ENCODE measurements around the gene ARHGAP12.

The ARHGAP12 gene

GRCh38 chr10:31935678-31936077 lies 7.0 kb upstream of the ARHGAP12 start:
- H3K79me2 ChIP-seq (ENCODE audit: control insufficient read depth, insufficient read depth, low read length, unreplicated experiment): no peaks in the 10 kb centered on the region
- no peak overlapping the region for H3K4me3 ChIP-seq (ENCODE audit: low read depth, low read length)
- no peak overlapping the region for H2AFZ ChIP-seq (ENCODE audit: low read length, unreplicated experiment)
- H3K4me1 ChIP-seq (ENCODE audit: control insufficient read depth, insufficient read depth, low read length, unreplicated experiment): peaks cover 25% of the 10 kb centered on the region
- H3K27ac ChIP-seq (ENCODE audit: low read depth, low read length): no peak overlapping the region
- no peaks in the 10 kb centered on the region for H3K36me3 ChIP-seq (ENCODE audit: insufficient read depth, low read length)
- no peaks in the 10 kb centered on the region for H3K27me3 ChIP-seq (ENCODE audit: insufficient read depth, low read length)

GRCh38 chr10:31932838-31933237 lies 4.2 kb upstream of the ARHGAP12 start:
- Histone ChIP-seq H2AFZ (ENCODE audit: low read length, unreplicated experiment) (no peak overlapping the region), H3K27me3 (ENCODE audit: insufficient read depth, low read length) (no peaks in the 10 kb centered on the region), H3K36me3 (ENCODE audit: insufficient read depth, low read length) (no peaks in the 10 kb centered on the region), H3K79me2 (ENCODE audit: control insufficient read depth, insufficient read depth, low read length, unreplicated experiment) (peaks cover 15% of the 10 kb centered on the region), H3K4me1 (ENCODE audit: control insufficient read depth, insufficient read depth, low read length, unreplicated experiment) (peaks cover 16% of the 10 kb centered on the region), H3K27ac (ENCODE audit: low read depth, low read length) (no peak overlapping the region), H3K4me3 (ENCODE audit: low read depth, low read length) (no peak overlapping the region)

- Histone ChIP-seq H3K4me1 (ENCODE audit: control insufficient read depth, insufficient read depth, low read length, unreplicated experiment) (peaks cover 12% of the 10 kb centered on the region), H3K27me3 (ENCODE audit: insufficient read depth, low read length) (no peaks in the 10 kb centered on the region), H3K79me2 (ENCODE audit: control insufficient read depth, insufficient read depth, low read length, unreplicated experiment) (peaks cover 35% of the 10 kb centered on the region), H3K36me3 (ENCODE audit: insufficient read depth, low read length) (no peaks in the 10 kb centered on the region), H3K4me3 (ENCODE audit: low read depth, low read length) (peak overlapping the region; percentile 89), H2AFZ (ENCODE audit: low read length, unreplicated experiment) (peak overlapping the region; percentile 68), H3K27ac (ENCODE audit: low read depth, low read length) (peak overlapping the region; percentile 69; the same call in 1 of the 2 replicates)
Observed at GRCh38 chr10:31930856-31931255, 2.2 kb upstream of the ARHGAP12 start.

- Histone ChIP-seq H3K4me1 (ENCODE audit: control insufficient read depth, insufficient read depth, low read length, unreplicated experiment) (peaks cover 12% of the 10 kb centered on the region), H3K79me2 (ENCODE audit: control insufficient read depth, insufficient read depth, low read length, unreplicated experiment) (peaks cover 42% of the 10 kb centered on the region), H3K27me3 (ENCODE audit: insufficient read depth, low read length) (no peaks in the 10 kb centered on the region), H3K27ac (ENCODE audit: low read depth, low read length) (peak overlapping the region; percentile 69), H3K4me3 (ENCODE audit: low read depth, low read length) (peak overlapping the region; percentile 89), H2AFZ (ENCODE audit: low read length, unreplicated experiment) (peak overlapping the region; percentile 68), H3K36me3 (ENCODE audit: insufficient read depth, low read length) (no peaks in the 10 kb centered on the region)
Observed at GRCh38 chr10:31930023-31930751, 1.6 kb upstream of the ARHGAP12 start.

GRCh38 chr10:31929261-31930022 lies 811 bp upstream of the ARHGAP12 start:
- peak overlapping the region; percentile 69 for H3K27ac ChIP-seq (ENCODE audit: low read depth, low read length)
- H3K79me2 ChIP-seq (ENCODE audit: control insufficient read depth, insufficient read depth, low read length, unreplicated experiment): peaks cover 49% of the 10 kb centered on the region
- peak overlapping the region; percentile 89 for H3K4me3 ChIP-seq (ENCODE audit: low read depth, low read length)
- peaks cover 17% of the 10 kb centered on the region for H3K4me1 ChIP-seq (ENCODE audit: control insufficient read depth, insufficient read depth, low read length, unreplicated experiment)
- peak overlapping the region; percentile 68 for H2AFZ ChIP-seq (ENCODE audit: low read length, unreplicated experiment)
- H3K27me3 ChIP-seq (ENCODE audit: insufficient read depth, low read length): no peaks in the 10 kb centered on the region
- H3K36me3 ChIP-seq (ENCODE audit: insufficient read depth, low read length): no peaks in the 10 kb centered on the region

GRCh38 chr10:31927884-31928548 lies 615 bp downstream of the ARHGAP12 start:
- H3K4me1 ChIP-seq (ENCODE audit: control insufficient read depth, insufficient read depth, low read length, unreplicated experiment): peaks cover 17% of the 10 kb centered on the region
- no peaks in the 10 kb centered on the region for H3K36me3 ChIP-seq (ENCODE audit: insufficient read depth, low read length)
- H2AFZ ChIP-seq (ENCODE audit: low read length, unreplicated experiment): peak overlapping the region; percentile 87
- H3K27ac ChIP-seq (ENCODE audit: low read depth, low read length): peak overlapping the region; percentile 69; the same call in 1 of the 2 replicates
- H3K27me3 ChIP-seq (ENCODE audit: insufficient read depth, low read length): no peaks in the 10 kb centered on the region
- H3K79me2 ChIP-seq (ENCODE audit: control insufficient read depth, insufficient read depth, low read length, unreplicated experiment): peaks cover 62% of the 10 kb centered on the region
- peak overlapping the region; percentile 89 for H3K4me3 ChIP-seq (ENCODE audit: low read depth, low read length)

- Histone ChIP-seq H3K4me1 (ENCODE audit: control insufficient read depth, insufficient read depth, low read length, unreplicated experiment) (peaks cover 17% of the 10 kb centered on the region), H3K79me2 (ENCODE audit: control insufficient read depth, insufficient read depth, low read length, unreplicated experiment) (peaks cover 67% of the 10 kb centered on the region), H3K27ac (ENCODE audit: low read depth, low read length) (peak overlapping the region; percentile 22), H2AFZ (ENCODE audit: low read length, unreplicated experiment) (peak overlapping the region; percentile 35), H3K4me3 (ENCODE audit: low read depth, low read length) (peak overlapping the region; percentile 89), H3K36me3 (ENCODE audit: insufficient read depth, low read length) (no peaks in the 10 kb centered on the region), H3K27me3 (ENCODE audit: insufficient read depth, low read length) (no peaks in the 10 kb centered on the region)
Observed at GRCh38 chr10:31927565-31927883, 1.1 kb downstream of the ARHGAP12 start.

GRCh38 chr10:31926765-31927564 lies 1.7 kb downstream of the ARHGAP12 start:
- H2AFZ ChIP-seq (ENCODE audit: low read length, unreplicated experiment): peak overlapping the region; percentile 35
- H3K36me3 ChIP-seq (ENCODE audit: insufficient read depth, low read length): no peaks in the 10 kb centered on the region

GRCh38 chr10:31926160-31926559 lies 2.5 kb downstream of the ARHGAP12 start:
- Histone ChIP-seq H3K27me3 (ENCODE audit: insufficient read depth, low read length) (no peaks in the 10 kb centered on the region), H3K79me2 (ENCODE audit: control insufficient read depth, insufficient read depth, low read length, unreplicated experiment) (peaks cover 75% of the 10 kb centered on the region), H3K36me3 (ENCODE audit: insufficient read depth, low read length) (no peaks in the 10 kb centered on the region), H3K27ac (ENCODE audit: low read depth, low read length) (no peak overlapping the region), H2AFZ (ENCODE audit: low read length, unreplicated experiment) (no peak overlapping the region), H3K4me1 (ENCODE audit: control insufficient read depth, insufficient read depth, low read length, unreplicated experiment) (peaks cover 17% of the 10 kb centered on the region), H3K4me3 (ENCODE audit: low read depth, low read length) (peak overlapping the region; percentile 89)

More at GRCh38 chr10:31926765-31927564, 1.7 kb downstream of the ARHGAP12 start:
- peak overlapping the region; percentile 22 for H3K27ac ChIP-seq (ENCODE audit: low read depth, low read length)
- H3K4me1 ChIP-seq (ENCODE audit: control insufficient read depth, insufficient read depth, low read length, unreplicated experiment): peaks cover 17% of the 10 kb centered on the region
- H3K27me3 ChIP-seq (ENCODE audit: insufficient read depth, low read length): no peaks in the 10 kb centered on the region
- peak overlapping the region; percentile 89 for H3K4me3 ChIP-seq (ENCODE audit: low read depth, low read length)
- H3K79me2 ChIP-seq (ENCODE audit: control insufficient read depth, insufficient read depth, low read length, unreplicated experiment): peaks cover 72% of the 10 kb centered on the region

GRCh38 chr10:31924833-31925232 lies 3.8 kb downstream of the ARHGAP12 start:
- no peaks in the 10 kb centered on the region for H3K36me3 ChIP-seq (ENCODE audit: insufficient read depth, low read length)
- H3K4me3 ChIP-seq (ENCODE audit: low read depth, low read length): no peak overlapping the region
- H3K79me2 ChIP-seq (ENCODE audit: control insufficient read depth, insufficient read depth, low read length, unreplicated experiment): peaks cover 76% of the 10 kb centered on the region
- no peak overlapping the region for H2AFZ ChIP-seq (ENCODE audit: low read length, unreplicated experiment)
- no peaks in the 10 kb centered on the region for H3K27me3 ChIP-seq (ENCODE audit: insufficient read depth, low read length)
- H3K27ac ChIP-seq (ENCODE audit: low read depth, low read length): no peak overlapping the region
- H3K4me1 ChIP-seq (ENCODE audit: control insufficient read depth, insufficient read depth, low read length, unreplicated experiment): peaks cover 12% of the 10 kb centered on the region
